Bronchial epithelial cell (primary cell): ENCODE data around the gene MVD. TPM values are rescaled to one million over a fixed set of nuclear protein-coding genes. Genes with fewer than 3 reads are reported as not detected.
A peak's percentile ranks its signal among the peaks of the same experiment; 100 is the strongest.

Experiments used
- DNase-seq: peaks from one replicate; pipeline ENCODE4 v3.0.0-alpha.2; 2010; ENCODE audit warnings: low read depth
- FAIRE-seq: peaks from 2 replicates; lab custom pipeline; 2011; peaks lifted over from hg19 to GRCh38; lab: Jason Lieb, UNC
- H3K27me3 ChIP-seq: 2 replicates; pipeline ENCODE4 v1.5.1; 2011; ENCODE audit warnings: low read length; ENCODE audit not compliant: control insufficient read depth, insufficient read depth
- H3K36me3 ChIP-seq: 2 replicates; pipeline ENCODE4 v1.5.1; 2011; ENCODE audit warnings: low read length; ENCODE audit not compliant: control insufficient read depth, insufficient read depth
- H3K4me3 ChIP-seq: 2 replicates; pipeline ENCODE4 v1.5.1; 2011; ENCODE audit warnings: mild to moderate bottlenecking, low read depth, low read length, control low read depth
- CTCF ChIP-seq: IDR thresholded peaks from 2 replicates; pipeline ENCODE4 v1.5.1; 2011; ENCODE audit warnings: mild to moderate bottlenecking, moderate library complexity, low read length, control low read depth, inconsistent platforms; ENCODE audit not compliant: insufficient read depth, severe bottlenecking
- total RNA-seq: library from RNA; depleted of rRNA; stranded (reverse); fragments of >200 nt; gene quantifications from 2 replicates; pipeline ENCODE4 v1.2.1, GENCODE V29; 2014

MVD gene
- total RNA-seq, 1 donor from 2014 or later, result 56.6 TPM

GRCh38 chr16:88697831-88698615 lies 35.1 kb upstream of the MVD start:
- FAIRE-seq (no peak), DNase-seq (no peak)
- H3K4me3 ChIP-seq, result no peak overlapping the region
- TF ChIP-seq CTCF, result peak; percentile 49
- peaks cover 3% of the 10 kb centered on the region for H3K36me3 ChIP-seq
- no peaks in the 10 kb centered on the region for H3K27me3 ChIP-seq

- no peak for TF ChIP-seq CTCF
- FAIRE-seq (no peak), DNase-seq (no peak)
- Histone ChIP-seq H3K27me3 (no peaks in the 10 kb centered on the region), H3K4me3 (no peak overlapping the region), H3K36me3 (peaks cover 3% of the 10 kb centered on the region)
Measured at GRCh38 chr16:88697116-88697830, 34.4 kb upstream of the MVD start.

DNA sequence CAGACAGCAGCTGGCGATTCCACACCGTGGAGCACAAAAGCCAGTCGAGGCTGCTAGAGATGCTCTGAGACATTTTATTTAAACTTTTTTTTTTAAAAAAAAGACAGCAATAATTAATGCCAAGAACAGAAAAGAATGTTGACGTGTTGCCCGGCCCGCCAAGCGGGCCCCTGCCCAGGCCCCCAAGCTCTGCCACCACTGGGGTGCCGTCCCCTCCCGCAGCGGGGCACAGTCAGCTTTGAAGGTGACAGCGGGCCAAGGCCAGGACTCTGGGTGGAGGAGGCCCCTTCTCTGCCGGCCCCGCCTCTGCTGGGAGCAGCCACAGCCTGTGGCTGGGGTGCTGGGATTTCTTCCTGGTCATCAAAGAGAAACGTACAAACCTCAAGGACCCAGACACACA lies 33.5 kb upstream of the MVD start:
- Histone ChIP-seq H3K4me3 (no peak overlapping the region), H3K27me3 (no peaks in the 10 kb centered on the region), H3K36me3 (peaks cover 3% of the 10 kb centered on the region)
- no peak for TF ChIP-seq CTCF
- DNase-seq (no peak), FAIRE-seq (no peak)

DNA sequence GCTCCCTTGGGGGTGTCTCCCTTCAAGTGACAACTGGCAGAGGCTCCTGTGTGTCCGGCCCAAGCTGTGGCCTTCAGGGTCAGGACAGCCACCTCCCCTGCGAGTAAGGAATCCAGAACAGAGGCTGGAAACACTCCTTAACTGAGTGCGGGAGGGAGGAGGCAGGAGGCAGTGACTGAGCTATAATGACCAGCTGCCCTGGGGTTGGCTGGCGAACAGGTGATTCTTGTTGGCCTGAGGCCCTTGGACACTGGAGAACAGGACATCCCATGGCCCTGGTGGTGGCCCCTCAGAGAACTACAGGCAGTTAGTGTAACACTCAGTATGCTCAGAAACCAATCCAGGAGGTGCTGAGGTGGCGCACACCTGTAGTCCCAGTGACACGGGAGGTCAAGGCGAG lies 32.9 kb upstream of the MVD start:
- DNase-seq (no peak), FAIRE-seq (no peak)
- TF ChIP-seq CTCF, result no peak
- Histone ChIP-seq H3K27me3 (no peaks in the 10 kb centered on the region), H3K4me3 (no peak overlapping the region), H3K36me3 (peaks cover 3% of the 10 kb centered on the region)

- FAIRE-seq (no peak), DNase-seq (no peak)
- Histone ChIP-seq H3K27me3 (no peaks in the 10 kb centered on the region), H3K4me3 (no peak overlapping the region), H3K36me3 (peaks cover 3% of the 10 kb centered on the region)
- TF ChIP-seq CTCF, result no peak
Measured at GRCh38 chr16:88695218-88695617, 32.3 kb upstream of the MVD start.
